Tibial nerve (tissue), 4 donors: ENCODE results near the gene SHISAL1.

ENCODE experiments used
- EP300 ChIP-seq, 2 donors: sonication (generic); formaldehyde crosslinking; IDR thresholded peaks; one replicate each; pipeline ENCODE4 v1.6.1; 2017; ENCODE audit warnings: antibody characterized with exemption in 2 of 2, mild to moderate bottlenecking in 1 of 2
- POLR2A ChIP-seq, 2 donors: fragments of 450-650 bp; IDR thresholded peaks; one replicate each; pipeline ENCODE4 v1.6.1; 2017; ENCODE audit warnings: antibody characterized with exemption in 2 of 2, mild to moderate bottlenecking in 2 of 2, moderate library complexity in 2 of 2
- TF ChIP-seq, protein P1 (sequence below), 5 experiments: fragments of 200-600 bp in 3 of 5; fragments of 450-650 bp in 2 of 5; sonication (generic) in 3 of 5; IDR thresholded peaks; one replicate each; pipeline ENCODE4 v1.5.1; 2016 to 2019; ENCODE audit warnings: antibody characterized with exemption in 5 of 5, mild to moderate bottlenecking in 3 of 5, moderate library complexity in 2 of 5

DNA sequence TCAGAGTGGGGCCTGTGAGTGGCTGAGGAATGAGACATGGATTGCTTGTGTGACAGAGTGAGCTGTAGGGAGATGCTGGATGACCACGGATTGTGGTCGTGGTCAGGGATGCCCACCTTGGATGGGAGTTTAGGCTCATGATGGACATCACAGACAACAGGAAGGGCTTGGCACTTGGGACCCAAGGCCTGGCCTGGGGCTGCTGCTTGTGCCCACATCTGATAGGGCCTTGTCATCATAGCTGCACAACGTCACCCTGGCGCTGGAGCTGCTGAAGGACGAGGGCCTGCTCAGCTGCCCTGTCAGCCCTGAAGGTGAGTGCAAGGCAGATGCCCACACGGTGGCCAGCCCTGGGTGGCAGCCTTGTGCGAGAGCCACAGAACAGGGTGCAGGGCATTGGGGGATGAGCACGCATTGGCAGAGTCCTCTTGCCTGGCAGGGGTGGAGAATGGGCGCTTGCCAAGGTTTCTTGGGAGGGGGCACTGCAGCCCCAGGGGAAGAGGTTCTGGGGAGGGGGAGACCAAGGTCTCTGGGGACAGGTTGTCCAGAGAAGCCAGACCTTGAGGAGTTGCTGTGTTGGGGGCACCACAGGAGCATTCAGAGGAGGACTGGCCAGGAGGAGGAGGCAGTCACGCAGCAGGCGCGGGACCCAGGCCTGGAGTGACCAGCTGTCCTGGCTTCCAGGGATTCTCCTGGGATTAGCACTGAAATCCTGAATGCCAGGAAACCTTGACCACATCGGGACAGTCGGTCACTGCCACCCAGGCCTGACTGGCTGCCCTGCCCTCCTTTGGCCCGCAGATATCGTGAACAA lies 107.0 kb downstream of the SHISAL1 start:
- TF ChIP-seq, protein P1, sequence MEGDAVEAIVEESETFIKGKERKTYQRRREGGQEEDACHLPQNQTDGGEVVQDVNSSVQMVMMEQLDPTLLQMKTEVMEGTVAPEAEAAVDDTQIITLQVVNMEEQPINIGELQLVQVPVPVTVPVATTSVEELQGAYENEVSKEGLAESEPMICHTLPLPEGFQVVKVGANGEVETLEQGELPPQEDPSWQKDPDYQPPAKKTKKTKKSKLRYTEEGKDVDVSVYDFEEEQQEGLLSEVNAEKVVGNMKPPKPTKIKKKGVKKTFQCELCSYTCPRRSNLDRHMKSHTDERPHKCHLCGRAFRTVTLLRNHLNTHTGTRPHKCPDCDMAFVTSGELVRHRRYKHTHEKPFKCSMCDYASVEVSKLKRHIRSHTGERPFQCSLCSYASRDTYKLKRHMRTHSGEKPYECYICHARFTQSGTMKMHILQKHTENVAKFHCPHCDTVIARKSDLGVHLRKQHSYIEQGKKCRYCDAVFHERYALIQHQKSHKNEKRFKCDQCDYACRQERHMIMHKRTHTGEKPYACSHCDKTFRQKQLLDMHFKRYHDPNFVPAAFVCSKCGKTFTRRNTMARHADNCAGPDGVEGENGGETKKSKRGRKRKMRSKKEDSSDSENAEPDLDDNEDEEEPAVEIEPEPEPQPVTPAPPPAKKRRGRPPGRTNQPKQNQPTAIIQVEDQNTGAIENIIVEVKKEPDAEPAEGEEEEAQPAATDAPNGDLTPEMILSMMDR (IDR thresholded peaks at IDR 0.05): no peak
- TF ChIP-seq POLR2A (IDR thresholded peaks at IDR 0.05) (no peak), EP300 (IDR thresholded peaks at IDR 0.05) (no peak)
